MM.1S (cell line): ENCODE data around the gene GSG1L.

Source experiments
- DNase-seq: peaks from one replicate; pipeline ENCODE4 v3.0.0-alpha.2; 2015
- H2AFZ ChIP-seq: fragments of 300-600 bp; sonication (generic); 2 replicates; pipeline ENCODE4 v1.6.0; 2016; ENCODE audit warnings: antibody characterized with exemption, low read length
- H3F3A ChIP-seq: fragments of 300-600 bp; sonication (generic); 2 replicates; pipeline ENCODE4 v1.6.1; 2016; ENCODE audit warnings: mild to moderate bottlenecking, antibody characterized with exemption, low read length, moderate library complexity, mixed read lengths; ENCODE audit not compliant: insufficient read depth
- H3K27ac ChIP-seq: fragments of 300-600 bp; sonication (generic); 2 replicates; pipeline ENCODE4 v1.5.1; 2016; ENCODE audit warnings: mild to moderate bottlenecking, low read length
- H3K27me3 ChIP-seq: fragments of 300-600 bp; sonication (generic); replicated peaks from 2 replicates; pipeline ENCODE4 v1.6.0; 2016; ENCODE audit warnings: low read length; ENCODE audit not compliant: insufficient read depth
- H3K36me3 ChIP-seq: fragments of 300-600 bp; sonication (generic); replicated peaks from 2 replicates; pipeline ENCODE4 v1.6.1; 2016; ENCODE audit warnings: mild to moderate bottlenecking, low read length, mixed read lengths; ENCODE audit not compliant: insufficient read depth
- H3K4me1 ChIP-seq: fragments of 300-600 bp; sonication (generic); 2 replicates; pipeline ENCODE4 v1.6.1; 2016; ENCODE audit warnings: low read length, mixed read lengths
- H3K4me2 ChIP-seq: fragments of 300-600 bp; sonication (generic); 2 replicates; pipeline ENCODE4 v1.6.0; 2016; ENCODE audit warnings: low read depth, low read length
- H3K4me3 ChIP-seq: fragments of 300-600 bp; sonication (generic); 2 replicates; pipeline ENCODE4 v1.5.1; 2016; ENCODE audit warnings: low read length, mixed read lengths
- H3K79me2 ChIP-seq: fragments of 300-600 bp; sonication (generic); 2 replicates; pipeline ENCODE4 v1.6.1; 2016; ENCODE audit warnings: mixed run types, low read length, mixed read lengths
- H3K9ac ChIP-seq: fragments of 300-600 bp; sonication (generic); 2 replicates; pipeline ENCODE4 v1.6.1; 2016; ENCODE audit warnings: low read length, mixed read lengths
- H3K9me2 ChIP-seq: fragments of 300-600 bp; sonication (generic); replicated peaks from 2 replicates; pipeline ENCODE4 v1.6.1; 2016; ENCODE audit warnings: mild to moderate bottlenecking, low read length, mixed read lengths; ENCODE audit not compliant: insufficient read depth
- H3K9me3 ChIP-seq: fragments of 300-600 bp; sonication (generic); replicated peaks from 2 replicates; pipeline ENCODE4 v1.6.1; 2016; ENCODE audit warnings: mild to moderate bottlenecking, low read length, mixed read lengths; ENCODE audit not compliant: insufficient read depth
- H4K20me1 ChIP-seq: fragments of 300-600 bp; sonication (generic); 2 replicates; pipeline ENCODE4 v1.6.1; 2016; ENCODE audit warnings: mild to moderate bottlenecking, low read length, moderate library complexity, mixed read lengths; ENCODE audit not compliant: insufficient read depth
- EZH2 ChIP-seq: fragments of 300-600 bp; sonication (generic); optimal IDR thresholded peaks from 2 replicates; pipeline ENCODE3; 2017; ENCODE audit warnings: low read depth, mild to moderate bottlenecking, antibody characterized with exemption, low read length, mixed read lengths
- EZH2phosphoT487 ChIP-seq: fragments of 300-600 bp; sonication (generic); IDR thresholded peaks from 2 replicates; pipeline ENCODE4 v1.6.1; 2018; ENCODE audit warnings: antibody characterized with exemption, low read length
- TF ChIP-seq, protein P1 (sequence below): fragments of 300-600 bp; sonication (generic); IDR thresholded peaks from 2 replicates; pipeline ENCODE4 v1.5.1; 2016; ENCODE audit warnings: antibody characterized with exemption, low read length, mixed read lengths

GSG1L gene

DNA sequence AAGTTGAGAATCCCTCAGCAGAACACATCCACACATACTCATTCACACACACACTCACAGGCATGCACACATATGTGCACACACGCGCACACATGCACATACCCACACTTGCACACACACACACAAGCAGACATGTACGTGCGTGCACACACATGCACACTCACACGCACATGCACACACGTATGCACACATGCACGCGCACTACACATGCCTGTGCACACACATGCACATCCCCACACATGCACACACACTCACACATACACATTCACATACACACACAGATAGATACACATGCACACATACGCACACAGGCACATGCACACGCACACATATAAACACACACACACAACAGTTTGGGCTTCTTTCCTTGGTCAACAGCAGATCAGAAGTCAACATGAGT lies 24.0 kb downstream of the GSG1L start:
- Histone ChIP-seq H3K27me3 (no peaks in the 10 kb centered on the region; the same call in 1 of the 2 replicates), H4K20me1 (no peaks in the 10 kb centered on the region), H3K79me2 (no peaks in the 10 kb centered on the region), H3K4me3 (no peak overlapping the region), H3K27ac (no peak overlapping the region), H3K4me2 (no peak overlapping the region), H3K9me3 (no peaks in the 10 kb centered on the region), H3K9ac (no peak overlapping the region), H3K9me2 (no peaks in the 10 kb centered on the region), H3K4me1 (no peaks in the 10 kb centered on the region), H3K36me3 (no peaks in the 10 kb centered on the region), H3F3A (no peaks in the 10 kb centered on the region), H2AFZ (no peak overlapping the region)
- TF ChIP-seq, protein P1, sequence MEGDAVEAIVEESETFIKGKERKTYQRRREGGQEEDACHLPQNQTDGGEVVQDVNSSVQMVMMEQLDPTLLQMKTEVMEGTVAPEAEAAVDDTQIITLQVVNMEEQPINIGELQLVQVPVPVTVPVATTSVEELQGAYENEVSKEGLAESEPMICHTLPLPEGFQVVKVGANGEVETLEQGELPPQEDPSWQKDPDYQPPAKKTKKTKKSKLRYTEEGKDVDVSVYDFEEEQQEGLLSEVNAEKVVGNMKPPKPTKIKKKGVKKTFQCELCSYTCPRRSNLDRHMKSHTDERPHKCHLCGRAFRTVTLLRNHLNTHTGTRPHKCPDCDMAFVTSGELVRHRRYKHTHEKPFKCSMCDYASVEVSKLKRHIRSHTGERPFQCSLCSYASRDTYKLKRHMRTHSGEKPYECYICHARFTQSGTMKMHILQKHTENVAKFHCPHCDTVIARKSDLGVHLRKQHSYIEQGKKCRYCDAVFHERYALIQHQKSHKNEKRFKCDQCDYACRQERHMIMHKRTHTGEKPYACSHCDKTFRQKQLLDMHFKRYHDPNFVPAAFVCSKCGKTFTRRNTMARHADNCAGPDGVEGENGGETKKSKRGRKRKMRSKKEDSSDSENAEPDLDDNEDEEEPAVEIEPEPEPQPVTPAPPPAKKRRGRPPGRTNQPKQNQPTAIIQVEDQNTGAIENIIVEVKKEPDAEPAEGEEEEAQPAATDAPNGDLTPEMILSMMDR, result no peak
- TF ChIP-seq EZH2 (no peak), EZH2phosphoT487 (no peak)
- no peak for DNase-seq

DNA sequence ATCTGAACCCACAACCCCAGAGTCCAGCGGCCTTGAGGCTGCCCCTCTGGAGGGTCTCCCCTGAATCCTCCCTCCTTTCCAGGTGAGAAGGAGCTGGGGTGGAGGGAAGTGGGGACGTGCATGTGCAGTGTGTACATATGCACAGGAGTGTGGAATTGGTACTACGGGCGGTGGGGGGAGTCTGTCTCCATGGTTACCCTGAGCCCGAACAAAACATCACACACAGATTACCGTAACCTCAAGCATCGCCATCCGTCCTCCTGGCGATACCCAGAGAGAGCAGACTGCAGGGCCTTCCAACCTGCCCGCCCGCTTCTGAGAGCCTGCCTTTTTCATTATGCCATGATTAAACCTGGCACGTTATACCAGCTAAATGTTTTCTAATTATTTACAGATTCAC lies 25.1 kb downstream of the GSG1L start:
- no peaks in the 10 kb centered on the region for H3K9me3 ChIP-seq
- H3F3A ChIP-seq, result no peaks in the 10 kb centered on the region
- H3K27me3 ChIP-seq, result peaks cover 3% of the 10 kb centered on the region; the same call in 1 of the 2 replicates
- no peaks in the 10 kb centered on the region for H3K79me2 ChIP-seq
- H3K9ac ChIP-seq, result no peak overlapping the region
- no peak overlapping the region for H3K4me2 ChIP-seq
- DNase-seq, result no peak
- H3K4me3 ChIP-seq, result no peak overlapping the region
- no peaks in the 10 kb centered on the region for H3K4me1 ChIP-seq
- no peak overlapping the region for H2AFZ ChIP-seq
- H3K36me3 ChIP-seq, result no peaks in the 10 kb centered on the region
- H3K27ac ChIP-seq, result no peak overlapping the region
- no peak for TF ChIP-seq EZH2
- TF ChIP-seq, protein P1, result no peak
- TF ChIP-seq EZH2phosphoT487, result no peak
- no peaks in the 10 kb centered on the region for H3K9me2 ChIP-seq
- no peaks in the 10 kb centered on the region for H4K20me1 ChIP-seq

DNA sequence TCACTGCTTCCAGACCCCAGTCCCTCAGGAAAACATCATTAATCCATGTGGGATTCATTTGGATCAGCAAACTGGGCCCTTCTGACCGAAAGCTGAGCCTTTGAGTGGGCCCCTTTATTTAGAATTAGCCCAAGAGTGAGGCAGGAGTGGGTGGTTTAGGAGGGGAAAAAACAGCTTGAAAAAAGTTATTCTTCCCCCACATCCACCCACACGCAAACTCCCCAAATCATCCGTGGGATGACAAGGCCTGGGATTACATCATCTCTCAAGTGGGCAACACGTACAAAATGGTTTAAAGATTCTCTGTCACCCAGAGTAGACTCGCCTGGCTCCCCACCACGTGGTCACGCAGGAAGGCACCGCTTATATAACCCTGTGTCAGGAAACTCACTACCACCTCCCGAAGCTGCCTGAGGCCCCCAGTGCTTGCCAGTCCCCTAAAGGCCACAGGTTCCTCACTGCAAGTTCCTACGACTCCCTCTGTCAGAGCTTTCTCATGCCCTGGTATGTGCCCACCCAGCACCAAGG lies 27.6 kb downstream of the GSG1L start:
- no peaks in the 10 kb centered on the region for H3K4me1 ChIP-seq
- no peaks in the 10 kb centered on the region for H3K79me2 ChIP-seq
- TF ChIP-seq EZH2phosphoT487, result no peak
- no peak for TF ChIP-seq EZH2
- TF ChIP-seq, protein P1, result no peak
- no peak overlapping the region for H3K4me3 ChIP-seq
- no peaks in the 10 kb centered on the region for H3K9me3 ChIP-seq
- no peak overlapping the region for H2AFZ ChIP-seq
- H3K9me2 ChIP-seq, result no peaks in the 10 kb centered on the region
- no peak for DNase-seq
- no peak overlapping the region for H3K4me2 ChIP-seq
- H3F3A ChIP-seq, result no peaks in the 10 kb centered on the region
- H4K20me1 ChIP-seq, result no peaks in the 10 kb centered on the region
- no peak overlapping the region for H3K27ac ChIP-seq
- no peak overlapping the region for H3K9ac ChIP-seq
- H3K27me3 ChIP-seq, result peaks cover 18% of the 10 kb centered on the region; the same call in 1 of the 2 replicates
- H3K36me3 ChIP-seq, result no peaks in the 10 kb centered on the region
